ENCODE results near the gene MSL1.

Gene MSL1

DNA sequence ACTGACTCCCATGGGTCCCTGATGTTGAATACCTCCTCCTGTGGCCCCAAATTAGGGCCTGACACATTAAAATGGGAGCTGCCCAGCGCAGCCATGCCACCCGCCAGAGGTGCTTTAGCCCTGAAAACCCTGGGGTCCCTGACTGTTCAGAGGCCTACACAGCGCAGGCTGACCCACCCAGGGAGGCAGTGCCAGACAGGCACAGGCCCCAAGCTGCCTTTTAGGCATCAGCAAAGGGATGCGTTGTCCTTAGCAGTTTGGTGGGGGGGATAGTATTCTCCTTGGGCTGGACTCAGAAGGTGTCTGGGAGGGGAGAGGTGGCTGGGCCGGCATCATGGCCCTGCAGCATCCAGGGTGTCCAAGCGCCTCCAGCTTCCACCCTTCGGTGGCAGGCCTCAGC is 56.9 kb downstream of the MSL1 start:
- no peak for TF ChIP-seq PPARA (CRISPR knock-in tag; IDR thresholded peaks at IDR 0.05; ENCODE audit: borderline replicate concordance)
- TF ChIP-seq ZNF8 (CRISPR knock-in tag; IDR thresholded peaks at IDR 0.05) = no peak
- no peak for TF ChIP-seq POU6F1 (CRISPR knock-in tag; IDR thresholded peaks at IDR 0.05; ENCODE audit: borderline replicate concordance, low read depth)
- TF ChIP-seq PATZ1 (CRISPR knock-in tag; IDR thresholded peaks at IDR 0.05; ENCODE audit: borderline replicate concordance) = no peak
- no peak for TF ChIP-seq GLIS3 (CRISPR knock-in tag; IDR thresholded peaks at IDR 0.05)
- no peak for TF ChIP-seq ZFP3 (CRISPR knock-in tag; IDR thresholded peaks at IDR 0.05)
- TF ChIP-seq ISL1 (CRISPR knock-in tag; IDR thresholded peaks at IDR 0.05) = no peak
- TF ChIP-seq ZNF565 (CRISPR knock-in tag; conservative IDR thresholded peaks at IDR 0.05; ENCODE audit: low read depth) = no peak
- no peak for TF ChIP-seq ZFP30 (CRISPR knock-in tag; IDR thresholded peaks at IDR 0.05)
- no peak for TF ChIP-seq TOX (CRISPR knock-in tag; IDR thresholded peaks at IDR 0.05; ENCODE audit: borderline replicate concordance)
- TF ChIP-seq BACH2 (CRISPR knock-in tag; IDR thresholded peaks at IDR 0.05; ENCODE audit: borderline replicate concordance) = no peak
- TF ChIP-seq OSR1 (CRISPR knock-in tag; IDR thresholded peaks at IDR 0.05) = no peak
- TF ChIP-seq, protein P1, sequence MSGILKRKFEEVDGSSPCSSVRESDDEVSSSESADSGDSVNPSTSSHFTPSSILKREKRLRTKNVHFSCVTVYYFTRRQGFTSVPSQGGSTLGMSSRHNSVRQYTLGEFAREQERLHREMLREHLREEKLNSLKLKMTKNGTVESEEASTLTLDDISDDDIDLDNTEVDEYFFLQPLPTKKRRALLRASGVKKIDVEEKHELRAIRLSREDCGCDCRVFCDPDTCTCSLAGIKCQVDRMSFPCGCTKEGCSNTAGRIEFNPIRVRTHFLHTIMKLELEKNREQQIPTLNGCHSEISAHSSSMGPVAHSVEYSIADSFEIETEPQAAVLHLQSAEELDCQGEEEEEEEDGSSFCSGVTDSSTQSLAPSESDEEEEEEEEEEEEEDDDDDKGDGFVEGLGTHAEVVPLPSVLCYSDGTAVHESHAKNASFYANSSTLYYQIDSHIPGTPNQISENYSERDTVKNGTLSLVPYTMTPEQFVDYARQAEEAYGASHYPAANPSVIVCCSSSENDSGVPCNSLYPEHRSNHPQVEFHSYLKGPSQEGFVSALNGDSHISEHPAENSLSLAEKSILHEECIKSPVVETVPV (CRISPR knock-in tag; IDR thresholded peaks at IDR 0.05) = no peak
- TF ChIP-seq, protein P2, sequence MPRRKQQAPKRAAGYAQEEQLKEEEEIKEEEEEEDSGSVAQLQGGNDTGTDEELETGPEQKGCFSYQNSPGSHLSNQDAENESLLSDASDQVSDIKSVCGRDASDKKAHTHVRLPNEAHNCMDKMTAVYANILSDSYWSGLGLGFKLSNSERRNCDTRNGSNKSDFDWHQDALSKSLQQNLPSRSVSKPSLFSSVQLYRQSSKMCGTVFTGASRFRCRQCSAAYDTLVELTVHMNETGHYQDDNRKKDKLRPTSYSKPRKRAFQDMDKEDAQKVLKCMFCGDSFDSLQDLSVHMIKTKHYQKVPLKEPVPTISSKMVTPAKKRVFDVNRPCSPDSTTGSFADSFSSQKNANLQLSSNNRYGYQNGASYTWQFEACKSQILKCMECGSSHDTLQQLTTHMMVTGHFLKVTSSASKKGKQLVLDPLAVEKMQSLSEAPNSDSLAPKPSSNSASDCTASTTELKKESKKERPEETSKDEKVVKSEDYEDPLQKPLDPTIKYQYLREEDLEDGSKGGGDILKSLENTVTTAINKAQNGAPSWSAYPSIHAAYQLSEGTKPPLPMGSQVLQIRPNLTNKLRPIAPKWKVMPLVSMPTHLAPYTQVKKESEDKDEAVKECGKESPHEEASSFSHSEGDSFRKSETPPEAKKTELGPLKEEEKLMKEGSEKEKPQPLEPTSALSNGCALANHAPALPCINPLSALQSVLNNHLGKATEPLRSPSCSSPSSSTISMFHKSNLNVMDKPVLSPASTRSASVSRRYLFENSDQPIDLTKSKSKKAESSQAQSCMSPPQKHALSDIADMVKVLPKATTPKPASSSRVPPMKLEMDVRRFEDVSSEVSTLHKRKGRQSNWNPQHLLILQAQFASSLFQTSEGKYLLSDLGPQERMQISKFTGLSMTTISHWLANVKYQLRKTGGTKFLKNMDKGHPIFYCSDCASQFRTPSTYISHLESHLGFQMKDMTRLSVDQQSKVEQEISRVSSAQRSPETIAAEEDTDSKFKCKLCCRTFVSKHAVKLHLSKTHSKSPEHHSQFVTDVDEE (CRISPR knock-in tag; IDR thresholded peaks at IDR 0.05) = no peak
- TF ChIP-seq ESRRG (CRISPR knock-in tag; IDR thresholded peaks at IDR 0.05) = no peak
- no peak for TF ChIP-seq SNAI2 (CRISPR knock-in tag; IDR thresholded peaks at IDR 0.05)
- no peak for TF ChIP-seq RARB (CRISPR knock-in tag; IDR thresholded peaks at IDR 0.05)
- TF ChIP-seq TCF4 (CRISPR knock-in tag; IDR thresholded peaks at IDR 0.05; ENCODE audit: borderline replicate concordance) = no peak
- TF ChIP-seq ARNTL (CRISPR knock-in tag; IDR thresholded peaks at IDR 0.05; ENCODE audit: borderline replicate concordance, low read depth) = no peak
- TF ChIP-seq CSDC2 (CRISPR knock-in tag; IDR thresholded peaks at IDR 0.05) = no peak
- no peak for ATAC-seq

DNA sequence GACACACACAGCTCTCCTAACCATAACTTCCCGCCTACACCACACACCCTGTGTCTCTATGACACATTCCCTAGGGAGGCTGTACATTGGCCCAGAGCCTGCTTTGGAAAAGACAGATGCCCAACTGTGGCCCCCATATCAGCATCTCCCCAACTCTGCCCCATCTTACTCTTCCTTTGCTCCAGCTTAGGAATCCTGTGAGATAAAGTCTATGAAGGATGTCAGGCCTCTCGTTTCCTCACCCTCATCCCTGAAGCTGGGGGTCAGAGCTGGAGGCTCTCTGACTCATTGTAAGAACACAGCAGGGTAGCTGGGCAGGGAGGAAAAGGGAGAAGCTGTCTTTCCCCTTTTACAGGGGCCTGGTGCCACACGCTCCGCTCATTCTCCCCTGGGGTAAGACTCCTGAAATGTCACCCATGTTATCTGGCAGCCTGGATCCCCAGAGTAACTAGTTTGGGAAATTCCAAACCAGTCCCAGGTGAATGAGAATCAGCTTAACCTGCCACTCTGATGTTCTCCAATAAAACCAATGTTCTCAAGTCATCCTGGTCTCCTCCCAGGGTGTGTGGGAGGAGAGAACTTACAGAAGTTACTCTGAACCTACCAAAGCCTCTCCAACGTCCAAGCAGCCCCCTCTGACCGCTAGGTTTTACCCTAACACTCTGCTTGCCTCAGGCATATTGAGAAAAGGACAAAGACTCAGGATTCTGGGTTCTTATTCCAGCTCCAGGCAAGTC is 58.3 kb downstream of the MSL1 start:
- TF ChIP-seq, protein P3, sequence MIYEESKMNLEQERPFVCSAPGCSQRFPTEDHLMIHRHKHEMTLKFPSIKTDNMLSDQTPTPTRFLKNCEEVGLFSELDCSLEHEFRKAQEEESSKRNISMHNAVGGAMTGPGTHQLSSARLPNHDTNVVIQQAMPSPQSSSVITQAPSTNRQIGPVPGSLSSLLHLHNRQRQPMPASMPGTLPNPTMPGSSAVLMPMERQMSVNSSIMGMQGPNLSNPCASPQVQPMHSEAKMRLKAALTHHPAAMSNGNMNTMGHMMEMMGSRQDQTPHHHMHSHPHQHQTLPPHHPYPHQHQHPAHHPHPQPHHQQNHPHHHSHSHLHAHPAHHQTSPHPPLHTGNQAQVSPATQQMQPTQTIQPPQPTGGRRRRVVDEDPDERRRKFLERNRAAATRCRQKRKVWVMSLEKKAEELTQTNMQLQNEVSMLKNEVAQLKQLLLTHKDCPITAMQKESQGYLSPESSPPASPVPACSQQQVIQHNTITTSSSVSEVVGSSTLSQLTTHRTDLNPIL (CRISPR knock-in tag; IDR thresholded peaks at IDR 0.05; ENCODE audit: low read depth) = no peak
- no peak for TF ChIP-seq BACH2 (CRISPR knock-in tag; IDR thresholded peaks at IDR 0.05; ENCODE audit: borderline replicate concordance)
- no peak for TF ChIP-seq TOX (CRISPR knock-in tag; IDR thresholded peaks at IDR 0.05; ENCODE audit: borderline replicate concordance)
- TF ChIP-seq ESRRG (CRISPR knock-in tag; IDR thresholded peaks at IDR 0.05) = no peak
- no peak for TF ChIP-seq ISL1 (CRISPR knock-in tag; IDR thresholded peaks at IDR 0.05)
- no peak for TF ChIP-seq SNAI2 (CRISPR knock-in tag; IDR thresholded peaks at IDR 0.05)
- TF ChIP-seq ZNF565 (CRISPR knock-in tag; conservative IDR thresholded peaks at IDR 0.05; ENCODE audit: low read depth) = no peak
- TF ChIP-seq ARNTL (CRISPR knock-in tag; IDR thresholded peaks at IDR 0.05; ENCODE audit: borderline replicate concordance, low read depth) = no peak
- TF ChIP-seq ZC3H10 (CRISPR knock-in tag; IDR thresholded peaks at IDR 0.05) = no peak
- no peak for TF ChIP-seq ZFP3 (CRISPR knock-in tag; IDR thresholded peaks at IDR 0.05)
- no peak for TF ChIP-seq RARB (CRISPR knock-in tag; IDR thresholded peaks at IDR 0.05)
- TF ChIP-seq, protein P2 (CRISPR knock-in tag; IDR thresholded peaks at IDR 0.05) = no peak
- no peak for TF ChIP-seq TCF4 (CRISPR knock-in tag; IDR thresholded peaks at IDR 0.05; ENCODE audit: borderline replicate concordance)
- no peak for TF ChIP-seq OSR1 (CRISPR knock-in tag; IDR thresholded peaks at IDR 0.05)
- TF ChIP-seq POU6F1 (CRISPR knock-in tag; IDR thresholded peaks at IDR 0.05; ENCODE audit: borderline replicate concordance, low read depth) = no peak
- ATAC-seq = peak; percentile 29
